WERI-Rb-1 (cell line): ENCODE measurements around the gene SETBP1.

Experiments used
- DNase-seq: peaks from one replicate; pipeline ENCODE4 v3.0.0-alpha.2; 2020
- H3K27ac ChIP-seq: fragments of 250-450 bp; sonication (Bioruptor Pico); 2 replicates; pipeline ENCODE4 v1.5.1; 2020; ENCODE audit warnings: mild to moderate bottlenecking, moderate library complexity
- H3K27me3 ChIP-seq: fragments of 250-450 bp; sonication (Bioruptor Pico); 2 replicates; pipeline ENCODE4 v1.5.1; 2021; ENCODE audit warnings: mild to moderate bottlenecking, low read depth, moderate library complexity; ENCODE audit not compliant: insufficient read depth, severe bottlenecking
- H3K36me3 ChIP-seq: fragments of 250-450 bp; sonication (Bioruptor Pico); 2 replicates; pipeline ENCODE4 v1.5.1; 2020; ENCODE audit warnings: mild to moderate bottlenecking, moderate library complexity
- H3K4me3 ChIP-seq: 2 replicates; pipeline ENCODE4 v1.5.1; 2011; ENCODE audit warnings: low read depth, mild to moderate bottlenecking, control low read depth, low read length
- H3K9me3 ChIP-seq: fragments of 250-450 bp; sonication (Bioruptor Pico); 2 replicates; pipeline ENCODE4 v1.5.1; 2021; ENCODE audit warnings: mild to moderate bottlenecking, moderate library complexity; ENCODE audit not compliant: severe bottlenecking
- TF ChIP-seq, protein P1 (sequence below): IDR thresholded peaks from 2 replicates; pipeline ENCODE4 v1.5.1; 2011; ENCODE audit warnings: low read depth, mild to moderate bottlenecking, control low read depth, inconsistent platforms, low read length

Gene SETBP1

DNA sequence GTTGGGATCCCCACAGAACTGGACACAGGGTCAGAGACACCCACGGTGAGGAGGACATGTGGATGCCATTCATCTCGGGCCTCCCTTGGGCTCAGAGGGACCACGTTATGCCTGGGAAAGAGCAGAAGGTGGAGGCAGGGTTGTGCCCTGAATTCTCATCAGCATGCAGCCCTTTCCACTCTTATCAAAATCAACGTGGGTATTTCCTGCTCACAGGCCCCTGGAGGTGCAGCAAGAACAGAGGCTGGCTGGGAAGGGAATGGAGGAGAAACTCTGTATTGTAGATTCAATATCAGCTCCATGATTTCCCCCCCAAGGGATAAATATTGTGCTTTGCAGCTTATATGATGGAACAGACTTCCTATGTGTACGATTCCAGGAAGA lies 90.9 kb downstream of the SETBP1 start:
- H3K36me3 ChIP-seq: no peaks in the 10 kb centered on the region
- no peak overlapping the region for H3K4me3 ChIP-seq
- no peaks in the 10 kb centered on the region for H3K27me3 ChIP-seq
- no peak for DNase-seq
- TF ChIP-seq, protein P1, sequence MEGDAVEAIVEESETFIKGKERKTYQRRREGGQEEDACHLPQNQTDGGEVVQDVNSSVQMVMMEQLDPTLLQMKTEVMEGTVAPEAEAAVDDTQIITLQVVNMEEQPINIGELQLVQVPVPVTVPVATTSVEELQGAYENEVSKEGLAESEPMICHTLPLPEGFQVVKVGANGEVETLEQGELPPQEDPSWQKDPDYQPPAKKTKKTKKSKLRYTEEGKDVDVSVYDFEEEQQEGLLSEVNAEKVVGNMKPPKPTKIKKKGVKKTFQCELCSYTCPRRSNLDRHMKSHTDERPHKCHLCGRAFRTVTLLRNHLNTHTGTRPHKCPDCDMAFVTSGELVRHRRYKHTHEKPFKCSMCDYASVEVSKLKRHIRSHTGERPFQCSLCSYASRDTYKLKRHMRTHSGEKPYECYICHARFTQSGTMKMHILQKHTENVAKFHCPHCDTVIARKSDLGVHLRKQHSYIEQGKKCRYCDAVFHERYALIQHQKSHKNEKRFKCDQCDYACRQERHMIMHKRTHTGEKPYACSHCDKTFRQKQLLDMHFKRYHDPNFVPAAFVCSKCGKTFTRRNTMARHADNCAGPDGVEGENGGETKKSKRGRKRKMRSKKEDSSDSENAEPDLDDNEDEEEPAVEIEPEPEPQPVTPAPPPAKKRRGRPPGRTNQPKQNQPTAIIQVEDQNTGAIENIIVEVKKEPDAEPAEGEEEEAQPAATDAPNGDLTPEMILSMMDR: no peak
- no peaks in the 10 kb centered on the region for H3K9me3 ChIP-seq
- no peak overlapping the region for H3K27ac ChIP-seq

DNA sequence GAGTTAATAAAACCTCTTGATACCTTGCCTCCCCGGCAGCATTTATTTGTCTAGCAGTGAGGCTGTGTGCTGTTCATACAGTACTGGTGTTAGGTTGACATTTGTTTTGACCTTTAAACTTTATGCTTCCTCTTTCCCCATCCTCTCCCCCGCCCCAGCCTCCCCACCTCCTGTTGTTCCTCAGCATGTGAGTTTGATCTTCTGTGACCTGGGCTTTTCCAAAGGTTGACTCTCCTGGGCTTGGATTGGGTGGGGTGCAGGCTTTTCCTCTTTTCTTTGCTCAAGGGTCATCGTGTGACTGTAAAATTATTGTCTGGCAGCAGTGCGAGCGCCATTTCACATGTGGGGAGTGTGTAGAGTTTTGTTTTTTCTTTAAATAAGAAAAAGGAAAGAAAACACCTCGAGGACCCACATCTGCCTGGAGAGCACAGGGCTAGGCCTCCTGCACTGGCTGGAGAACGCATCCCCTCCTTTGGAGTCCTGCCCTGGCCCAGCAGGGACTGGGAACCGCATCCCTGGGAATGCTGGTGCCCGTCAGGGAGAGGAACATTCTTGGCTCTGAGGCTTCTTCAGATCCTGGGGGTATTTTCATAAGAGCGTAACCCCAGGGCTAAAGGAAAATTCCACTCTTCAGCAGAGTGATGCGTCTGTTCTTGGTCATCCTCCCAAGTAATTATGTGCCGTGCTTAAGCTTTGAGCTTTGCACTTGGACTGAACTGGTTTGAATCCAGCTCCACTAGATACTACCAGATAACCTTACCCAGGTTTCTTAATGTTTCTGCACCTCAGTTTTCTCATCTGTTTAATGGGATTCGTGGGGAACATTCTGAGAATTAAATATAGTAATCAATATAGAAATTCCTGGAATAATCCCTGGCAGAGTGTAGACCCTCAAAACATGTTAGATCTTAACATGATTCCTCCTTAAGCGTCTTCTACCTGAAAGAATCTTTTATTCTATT lies 91.5 kb downstream of the SETBP1 start:
- no peak for DNase-seq
- no peaks in the 10 kb centered on the region for H3K27me3 ChIP-seq
- no peaks in the 10 kb centered on the region for H3K9me3 ChIP-seq
- no peaks in the 10 kb centered on the region for H3K36me3 ChIP-seq
- no peak overlapping the region for H3K4me3 ChIP-seq
- TF ChIP-seq, protein P1: no peak
- H3K27ac ChIP-seq: no peak overlapping the region

DNA sequence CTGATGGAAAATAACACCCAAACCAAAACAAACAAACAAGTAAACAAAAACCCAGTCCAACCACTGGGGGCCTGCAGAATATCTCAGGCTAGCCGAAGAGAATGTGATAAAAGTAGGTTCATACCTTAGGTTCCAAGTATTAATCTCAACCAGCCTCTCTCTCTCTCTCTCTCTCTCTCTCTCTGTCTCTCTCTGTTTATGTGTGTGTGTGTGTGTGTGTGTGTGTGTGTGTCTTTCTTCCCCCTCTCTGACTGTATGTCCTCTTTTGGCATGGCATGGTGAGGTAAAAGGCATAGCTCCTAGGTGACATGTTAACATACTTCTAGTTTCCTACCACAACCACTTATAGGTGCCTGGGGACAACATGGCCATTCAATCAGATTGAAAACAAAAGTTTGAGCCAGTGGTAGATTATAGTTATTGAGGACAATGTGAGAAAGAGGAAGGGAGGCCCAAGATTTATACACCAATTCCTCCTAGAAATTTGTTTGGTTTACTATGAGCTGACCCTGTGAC lies 93.0 kb downstream of the SETBP1 start:
- DNase-seq: no peak
- no peak overlapping the region for H3K4me3 ChIP-seq
- no peak overlapping the region for H3K27ac ChIP-seq
- TF ChIP-seq, protein P1: no peak
- no peaks in the 10 kb centered on the region for H3K9me3 ChIP-seq
- H3K36me3 ChIP-seq: no peaks in the 10 kb centered on the region
- H3K27me3 ChIP-seq: no peaks in the 10 kb centered on the region

DNA sequence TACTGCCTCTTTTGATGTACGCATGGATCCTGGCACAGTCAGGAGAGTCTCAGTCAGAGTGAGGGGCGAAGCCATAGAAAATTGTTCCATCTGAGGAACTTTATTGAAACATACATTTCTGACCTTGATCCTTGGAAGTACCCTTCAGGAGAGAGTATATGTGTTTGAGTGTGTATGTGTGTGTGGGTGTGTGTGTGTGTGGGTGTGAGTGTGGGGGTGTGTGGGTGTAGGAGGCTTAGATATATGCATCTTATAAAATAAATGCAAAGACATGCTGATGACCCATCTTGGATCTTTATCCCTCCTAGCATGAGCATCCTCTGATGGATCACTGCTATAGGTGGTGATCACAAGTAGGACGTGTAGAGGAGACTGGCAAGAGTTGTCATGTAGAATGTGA lies 93.5 kb downstream of the SETBP1 start:
- TF ChIP-seq, protein P1: no peak
- no peaks in the 10 kb centered on the region for H3K27me3 ChIP-seq
- no peak overlapping the region for H3K4me3 ChIP-seq
- no peak for DNase-seq
- no peak overlapping the region for H3K27ac ChIP-seq
- no peaks in the 10 kb centered on the region for H3K9me3 ChIP-seq
- no peaks in the 10 kb centered on the region for H3K36me3 ChIP-seq

DNA sequence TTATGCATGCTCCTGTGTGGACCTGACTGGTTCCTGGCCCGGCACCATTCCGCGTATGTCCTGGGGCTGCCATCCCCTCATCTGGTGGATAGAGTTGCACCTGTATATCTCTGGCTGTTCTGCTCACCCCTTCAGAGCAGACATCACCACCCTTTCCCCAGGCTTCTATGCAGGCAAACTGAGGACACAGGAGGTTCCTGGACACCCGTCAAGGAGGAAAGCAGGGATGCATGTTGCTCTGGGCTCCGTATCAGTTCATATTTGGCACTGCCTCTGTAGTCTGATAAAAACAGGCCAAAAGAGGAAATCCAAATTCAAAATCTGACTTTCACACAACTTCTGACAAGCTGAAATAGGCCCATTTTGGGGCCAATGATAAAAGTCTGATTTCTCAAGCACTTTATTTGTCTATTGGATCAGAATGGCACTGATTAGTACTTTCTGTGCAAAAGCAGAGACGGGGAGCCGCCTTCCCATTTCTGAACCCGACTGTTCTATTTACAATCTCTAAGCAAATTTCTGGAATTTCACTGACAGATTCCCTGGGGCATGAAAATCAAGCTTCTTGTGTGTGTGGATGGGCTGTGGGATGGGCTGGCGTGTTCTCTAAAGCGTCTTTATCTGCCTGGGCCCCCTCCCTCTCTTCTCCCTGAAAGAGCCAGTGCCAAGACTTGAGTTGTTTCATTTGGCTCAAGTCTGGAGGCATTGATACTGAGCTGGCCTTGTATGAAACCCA lies 96.9 kb downstream of the SETBP1 start:
- no peak for DNase-seq
- Histone ChIP-seq H3K9me3 (no peaks in the 10 kb centered on the region), H3K27ac (no peak overlapping the region), H3K4me3 (no peak overlapping the region), H3K27me3 (no peaks in the 10 kb centered on the region), H3K36me3 (no peaks in the 10 kb centered on the region)
- TF ChIP-seq, protein P1: no peak
